BLaER1 (cell line): ENCODE measurements around the gene CHST10.

Experiments used
- H3K27ac ChIP-seq: shearing (Covaris generic); formaldehyde crosslinking; 2 replicates; pipeline ENCODE4 v1.8.1; 2022
- H3K27me3 ChIP-seq: shearing (Covaris generic); formaldehyde crosslinking; 2 replicates; pipeline ENCODE4 v1.8.1; 2022
- H3K36me3 ChIP-seq: shearing (Covaris generic); formaldehyde crosslinking; 2 replicates; pipeline ENCODE4 v1.8.1; 2022
- H3K4me1 ChIP-seq: shearing (Covaris generic); formaldehyde crosslinking; 2 replicates; pipeline ENCODE4 v1.8.1; 2022
- H3K4me2 ChIP-seq: shearing (Covaris generic); formaldehyde crosslinking; 2 replicates; pipeline ENCODE4 v1.8.1; 2022
- H3K4me3 ChIP-seq: shearing (Covaris generic); formaldehyde crosslinking; 2 replicates; pipeline ENCODE4 v1.8.1; 2022
- H3K9ac ChIP-seq: shearing (Covaris generic); formaldehyde crosslinking; 2 replicates; pipeline ENCODE4 v1.8.1; 2022
- H3K9me3 ChIP-seq: shearing (Covaris generic); formaldehyde crosslinking; 2 replicates; pipeline ENCODE4 v1.8.1; 2022
- H4K20me1 ChIP-seq: shearing (Covaris generic); formaldehyde crosslinking; 2 replicates; pipeline ENCODE4 v1.8.1; 2022
- Cebpa-rat ChIP-seq: shearing (Covaris generic); IDR thresholded peaks from 2 replicates; pipeline ENCODE4 v1.8.1; 2022

Gene CHST10

GRCh38 chr2:100427627-100428258 lies 10.3 kb upstream of the CHST10 start:
- Histone ChIP-seq H3K9me3 (peaks cover 22% of the 10 kb centered on the region), H3K4me3 (no peak overlapping the region), H3K9ac (no peak overlapping the region), H3K27ac (no peak overlapping the region), H3K4me2 (no peak overlapping the region), H3K4me1 (no peaks in the 10 kb centered on the region), H3K36me3 (no peaks in the 10 kb centered on the region), H4K20me1 (no peaks in the 10 kb centered on the region), H3K27me3 (no peaks in the 10 kb centered on the region)
- no peak for TF ChIP-seq Cebpa-rat

GRCh38 chr2:100427111-100427510 lies 9.6 kb upstream of the CHST10 start:
- H3K4me1 ChIP-seq: no peaks in the 10 kb centered on the region
- H3K27ac ChIP-seq: no peak overlapping the region
- H3K4me2 ChIP-seq: no peak overlapping the region
- no peak for TF ChIP-seq Cebpa-rat
- no peaks in the 10 kb centered on the region for H4K20me1 ChIP-seq
- no peak overlapping the region for H3K9ac ChIP-seq
- peaks cover 22% of the 10 kb centered on the region for H3K9me3 ChIP-seq
- H3K27me3 ChIP-seq: no peaks in the 10 kb centered on the region
- H3K4me3 ChIP-seq: no peak overlapping the region
- H3K36me3 ChIP-seq: no peaks in the 10 kb centered on the region

- peaks cover 17% of the 10 kb centered on the region for H3K9me3 ChIP-seq
- no peaks in the 10 kb centered on the region for H4K20me1 ChIP-seq
- H3K4me3 ChIP-seq: no peak overlapping the region
- H3K27me3 ChIP-seq: no peaks in the 10 kb centered on the region
- H3K36me3 ChIP-seq: no peaks in the 10 kb centered on the region
- H3K4me1 ChIP-seq: no peaks in the 10 kb centered on the region
- no peak for TF ChIP-seq Cebpa-rat
- no peak overlapping the region for H3K27ac ChIP-seq
- no peak overlapping the region for H3K9ac ChIP-seq
- H3K4me2 ChIP-seq: no peak overlapping the region
These were observed 8.9 kb upstream of the CHST10 start for GRCh38 chr2:100426384-100426720.

- Histone ChIP-seq H3K27ac (no peak overlapping the region), H3K4me3 (no peak overlapping the region), H3K27me3 (no peaks in the 10 kb centered on the region), H3K4me1 (no peaks in the 10 kb centered on the region), H3K4me2 (no peak overlapping the region), H3K9me3 (peaks cover 13% of the 10 kb centered on the region), H3K9ac (no peak overlapping the region), H4K20me1 (no peaks in the 10 kb centered on the region), H3K36me3 (no peaks in the 10 kb centered on the region)
- TF ChIP-seq Cebpa-rat: no peak
These were observed 8.3 kb upstream of the CHST10 start for GRCh38 chr2:100425573-100426383.

GRCh38 chr2:100425107-100425506 lies 7.6 kb upstream of the CHST10 start:
- Histone ChIP-seq H3K4me1 (no peaks in the 10 kb centered on the region), H3K4me3 (no peak overlapping the region), H3K27me3 (no peaks in the 10 kb centered on the region), H3K36me3 (no peaks in the 10 kb centered on the region), H3K9ac (no peak overlapping the region), H3K9me3 (peaks cover 6% of the 10 kb centered on the region; the same call in 1 of the 2 replicates), H3K4me2 (no peak overlapping the region), H4K20me1 (no peaks in the 10 kb centered on the region), H3K27ac (no peak overlapping the region)
- no peak for TF ChIP-seq Cebpa-rat

- Histone ChIP-seq H3K9ac (no peak overlapping the region), H3K4me2 (no peak overlapping the region), H3K27ac (no peak overlapping the region), H3K27me3 (no peaks in the 10 kb centered on the region), H3K4me3 (no peak overlapping the region), H4K20me1 (no peaks in the 10 kb centered on the region), H3K4me1 (no peaks in the 10 kb centered on the region), H3K36me3 (no peaks in the 10 kb centered on the region), H3K9me3 (peaks cover 6% of the 10 kb centered on the region; the same call in 1 of the 2 replicates)
- TF ChIP-seq Cebpa-rat: no peak
These were observed 6.9 kb upstream of the CHST10 start for GRCh38 chr2:100424277-100424875.

GRCh38 chr2:100423631-100424030 lies 6.2 kb upstream of the CHST10 start:
- H3K9ac ChIP-seq: no peak overlapping the region
- TF ChIP-seq Cebpa-rat: no peak
- no peaks in the 10 kb centered on the region for H3K36me3 ChIP-seq
- H3K4me2 ChIP-seq: no peak overlapping the region
- no peak overlapping the region for H3K4me3 ChIP-seq
- H3K4me1 ChIP-seq: no peaks in the 10 kb centered on the region
- no peaks in the 10 kb centered on the region for H3K27me3 ChIP-seq
- no peak overlapping the region for H3K27ac ChIP-seq
- H4K20me1 ChIP-seq: no peaks in the 10 kb centered on the region
- no peaks in the 10 kb centered on the region for H3K9me3 ChIP-seq

GRCh38 chr2:100422320-100423055 lies 5.0 kb upstream of the CHST10 start:
- Histone ChIP-seq H3K27ac (no peak overlapping the region), H3K4me1 (no peaks in the 10 kb centered on the region), H3K4me2 (no peak overlapping the region), H3K27me3 (no peaks in the 10 kb centered on the region), H3K9ac (no peak overlapping the region), H4K20me1 (no peaks in the 10 kb centered on the region), H3K9me3 (no peaks in the 10 kb centered on the region), H3K4me3 (no peak overlapping the region), H3K36me3 (no peaks in the 10 kb centered on the region)
- TF ChIP-seq Cebpa-rat: no peak

- Histone ChIP-seq H4K20me1 (no peaks in the 10 kb centered on the region), H3K9me3 (no peaks in the 10 kb centered on the region), H3K4me3 (no peak overlapping the region), H3K4me2 (no peak overlapping the region), H3K27me3 (no peaks in the 10 kb centered on the region), H3K4me1 (peaks cover 17% of the 10 kb centered on the region), H3K9ac (no peak overlapping the region), H3K27ac (no peak overlapping the region), H3K36me3 (no peaks in the 10 kb centered on the region)
- no peak for TF ChIP-seq Cebpa-rat
These were observed 2.4 kb upstream of the CHST10 start for GRCh38 chr2:100419915-100420314.
